GM12878 (cell line): ENCODE data around the gene MYLIP. TPM values are rescaled to one million over a fixed set of nuclear protein-coding genes. Genes with fewer than 3 reads are reported as not detected.

Source experiments
- ATF2 ChIP-seq: IDR thresholded peaks from 2 replicates; pipeline ENCODE4 v1.6.1; 2012; ENCODE audit warnings: low read length, inconsistent platforms
- CEBPB ChIP-seq, 2 experiments: fragments of 150-350 bp in 1 of 2; IDR thresholded peaks; 2 replicates each; pipeline ENCODE4 v1.6.1; 2012 to 2014; ENCODE audit warnings: low read depth in 2 of 2, low read length in 2 of 2, borderline replicate concordance in 1 of 2, inconsistent platforms in 1 of 2
- CEBPZ ChIP-seq: fragments of 150-350 bp; IDR thresholded peaks from 2 replicates; pipeline ENCODE4 v1.6.1; 2016; ENCODE audit warnings: low read depth, low read length
- EED ChIP-seq: sonication (generic); IDR thresholded peaks from 2 replicates; pipeline ENCODE4 v1.6.1; 2016; ENCODE audit warnings: antibody characterized with exemption, low read depth
- ETV6 ChIP-seq, 2 experiments: fragments of 450-650 bp in 1 of 2; IDR thresholded peaks in 1 of 2; conservative IDR thresholded peaks in 1 of 2; 2 replicates each; pipeline ENCODE4 v1.6.1; 2014; ENCODE audit warnings: antibody characterized with exemption in 1 of 2, borderline replicate concordance in 1 of 2, low read depth in 1 of 2, mild to moderate bottlenecking in 1 of 2, moderate library complexity in 1 of 2
- FOXM1 ChIP-seq: IDR thresholded peaks from 2 replicates; pipeline ENCODE4 v1.6.1; 2012; ENCODE audit warnings: low read depth, mild to moderate bottlenecking, inconsistent platforms, low read length, moderate library complexity
- HCFC1 ChIP-seq: fragments of 150-350 bp; IDR thresholded peaks from 2 replicates; pipeline ENCODE4 v1.6.1; 2014; ENCODE audit warnings: low read length
- HSF1 ChIP-seq: fragments of 150-350 bp; IDR thresholded peaks from 2 replicates; pipeline ENCODE4 v1.6.1; 2014; ENCODE audit warnings: mild to moderate bottlenecking, low read depth, low read length
- IKZF1 ChIP-seq: fragments of 450-650 bp; conservative IDR thresholded peaks from 2 replicates; pipeline ENCODE4 v1.6.1; 2017; ENCODE audit warnings: antibody characterized with exemption, mild to moderate bottlenecking
- KLF5 ChIP-seq: fragments of 450-650 bp; IDR thresholded peaks from 2 replicates; pipeline ENCODE4 v1.6.1; 2014; ENCODE audit warnings: mild to moderate bottlenecking; ENCODE audit not compliant: partially characterized antibody
- MEF2A ChIP-seq: IDR thresholded peaks from 2 replicates; pipeline ENCODE4 v1.6.1; 2011; ENCODE audit warnings: low read depth, mild to moderate bottlenecking, low read length, moderate library complexity; ENCODE audit not compliant: insufficient read depth
- PML ChIP-seq: IDR thresholded peaks from 2 replicates; pipeline ENCODE4 v1.6.1; 2012; ENCODE audit warnings: low read length, inconsistent platforms
- RB1 ChIP-seq: fragments of 450-650 bp; formaldehyde crosslinking; IDR thresholded peaks from 2 replicates; pipeline ENCODE4 v1.6.1; 2017; ENCODE audit warnings: mild to moderate bottlenecking, borderline replicate concordance
- SP1 ChIP-seq: IDR thresholded peaks from one replicate; pipeline ENCODE4 v1.6.1; 2011; ENCODE audit warnings: low read depth, low read length
- YBX1 ChIP-seq: fragments of 450-650 bp; IDR thresholded peaks from 2 replicates; pipeline ENCODE4 v1.6.1; 2016; ENCODE audit warnings: antibody characterized with exemption
- ZBTB4 ChIP-seq: fragments of 450-650 bp; formaldehyde crosslinking; IDR thresholded peaks from 2 replicates; pipeline ENCODE4 v1.4.0; 2022; ENCODE audit warnings: mild to moderate bottlenecking, moderate library complexity
- polyA plus RNA-seq, 11 experiments: library from polyadenylated mRNA; depleted of rRNA in 4 of 11; unstranded in 6 of 11; stranded (reverse) in 5 of 11; fragments of >200 nt; fragmentation: Nextera tagmentation in 4 of 11; fragmentation: Illumina TruSeq in 1 of 11; extraction: Ambion mirVana in 4 of 11; extraction: Trizol in 1 of 11; gene quantifications; 1 replicate in 1 of 11; 2 replicates in 10 of 11; pipeline versions ENCODE4 v1.2.1 to v1.2.3, GENCODE V29; 2011 to 2016; ENCODE audit warnings: inconsistent platforms in 2 of 11, missing spikeins in 2 of 11, low read depth in 1 of 11
- total RNA-seq, 4 experiments: library from RNA; depleted of rRNA in 3 of 4; stranded (reverse); fragments of >200 nt in 3 of 4; fragmentation: Illumina TruSeq in 1 of 4; extraction: Trizol in 1 of 4; gene quantifications; 2 replicates each; pipeline versions ENCODE4 v1.2.1 to v1.2.3, GENCODE V29; 2013 to 2021

Gene MYLIP
- total and polyA plus RNA-seq, 10 of the 15 experiments (the other 5 are each of a cell fraction or from before 2014, with no cell fraction given): 5.3 to 123 (median 12.5) TPM

GRCh38 chr6:16183187-16183664 is 54.3 kb downstream of the MYLIP start (continued):
- TF ChIP-seq ZBTB4 (CRISPR knock-in tag) (no peak), YBX1 (no peak), MEF2A (no peak), HCFC1 (no peak), FOXM1 (no peak), SP1 (no peak), EED (no peak), CEBPZ (no peak), ETV6 (conservative IDR thresholded peaks at IDR 0.05 in 1 of 2, IDR thresholded peaks at IDR 0.05 in 1 of 2; ENCODE audit: borderline replicate concordance in 1 of 2, low read depth in 1 of 2) (no peak), CEBPB (IDR thresholded peaks at IDR 0.05; ENCODE audit: borderline replicate concordance in 1 of 2, low read depth in 2 of 2, low read length in 2 of 2) (no peak), RB1 (0 out of 2 replicates have a peak, but pooled peaks have one; percentile 56), PML (no peak), KLF5 (no peak), ATF2 (0 out of 2 replicates have a peak, but pooled peaks have one; percentile 31), HSF1 (no peak), IKZF1 (0 out of 2 replicates have a peak, but pooled peaks have one; percentile 12)
